HAP-1 (cell line): Measurements from ENCODE around the gene PDE8B.

Source experiments
- DNase-seq, 2 experiments: peaks; one replicate each; pipeline ENCODE4 v3.0.0-alpha.2; 2016 to 2020; ENCODE audit warnings: low spot score in 2 of 2
- H3K27me3 ChIP-seq: fragments of 250-450 bp; sonication (Bioruptor Pico); 2 replicates; pipeline ENCODE4 v1.5.1; 2020; ENCODE audit warnings: low read depth, mild to moderate bottlenecking, moderate library complexity
- H3K36me3 ChIP-seq: fragments of 250-450 bp; sonication (Bioruptor Pico); replicated peaks from 2 replicates; pipeline ENCODE4 v1.5.1; 2020; ENCODE audit warnings: mild to moderate bottlenecking
- H3K4me1 ChIP-seq: fragments of 250-450 bp; sonication (Bioruptor Pico); 2 replicates; pipeline ENCODE4 v1.5.1; 2020; ENCODE audit warnings: mild to moderate bottlenecking
- H3K4me3 ChIP-seq: fragments of 250-450 bp; sonication (Bioruptor Pico); 2 replicates; pipeline ENCODE4 v1.5.1; 2020; ENCODE audit warnings: mild to moderate bottlenecking, moderate library complexity
- H3K9me3 ChIP-seq: fragments of 250-450 bp; sonication (Bioruptor Pico); 2 replicates; pipeline ENCODE4 v1.5.1; 2020; ENCODE audit warnings: mild to moderate bottlenecking, moderate library complexity
- in situ Hi-C: fragments of 300-500 bp; cut with MboI; formaldehyde crosslinking; loops from 3 replicates; pipeline ENCODE4 v1.14.3; 2020; ENCODE audit warnings: low sequenced_read_pairs, inconsistent platforms, mixed read lengths

PDE8B gene

GRCh38 chr5:77425420-77425819 lies 214.9 kb downstream of the PDE8B start:
- no peak for DNase-seq
- Histone ChIP-seq H3K36me3 (no peaks in the 10 kb centered on the region; the same call in 1 of the 2 replicates), H3K4me1 (no peaks in the 10 kb centered on the region), H3K27me3 (no peaks in the 10 kb centered on the region), H3K9me3 (no peaks in the 10 kb centered on the region), H3K4me3 (no peak overlapping the region)
- in situ Hi-C loops, result no loop called here

- H3K27me3 ChIP-seq, result no peaks in the 10 kb centered on the region
- H3K4me1 ChIP-seq, result no peaks in the 10 kb centered on the region
- H3K36me3 ChIP-seq, result no peaks in the 10 kb centered on the region; the same call in 1 of the 2 replicates
- no peaks in the 10 kb centered on the region for H3K9me3 ChIP-seq
- DNase-seq, result no peak
- in situ Hi-C loops, result no loop called here
- no peak overlapping the region for H3K4me3 ChIP-seq
Observed at GRCh38 chr5:77425998-77426659, 215.6 kb downstream of the PDE8B start.

- no peaks in the 10 kb centered on the region; the same call in 1 of the 2 replicates for H3K36me3 ChIP-seq
- H3K27me3 ChIP-seq, result no peaks in the 10 kb centered on the region
- H3K4me1 ChIP-seq, result no peaks in the 10 kb centered on the region
- no peak for DNase-seq
- no peak overlapping the region for H3K4me3 ChIP-seq
- H3K9me3 ChIP-seq, result no peaks in the 10 kb centered on the region
- in situ Hi-C loops, result no loop called here
Observed at GRCh38 chr5:77426670-77427069, 216.2 kb downstream of the PDE8B start.

- in situ Hi-C loops, result no loop called here
- Histone ChIP-seq H3K9me3 (no peaks in the 10 kb centered on the region), H3K27me3 (no peaks in the 10 kb centered on the region)
Observed at GRCh38 chr5:77427998-77428397, 217.5 kb downstream of the PDE8B start.

GRCh38 chr5:77428526-77428925 lies 218.0 kb downstream of the PDE8B start:
- in situ Hi-C loops, result no loop called here
- no peak for DNase-seq
- Histone ChIP-seq H3K36me3 (no peaks in the 10 kb centered on the region; the same call in 1 of the 2 replicates), H3K4me3 (no peak overlapping the region), H3K27me3 (no peaks in the 10 kb centered on the region), H3K4me1 (no peaks in the 10 kb centered on the region), H3K9me3 (no peaks in the 10 kb centered on the region)

More at GRCh38 chr5:77427998-77428397, 217.5 kb downstream of the PDE8B start:
- Histone ChIP-seq H3K4me1 (no peaks in the 10 kb centered on the region), H3K4me3 (no peak overlapping the region), H3K36me3 (no peaks in the 10 kb centered on the region; the same call in 1 of the 2 replicates)
- no peak for DNase-seq

- Histone ChIP-seq H3K4me1 (no peaks in the 10 kb centered on the region), H3K27me3 (no peaks in the 10 kb centered on the region), H3K9me3 (no peaks in the 10 kb centered on the region), H3K36me3 (no peaks in the 10 kb centered on the region; the same call in 1 of the 2 replicates), H3K4me3 (no peak overlapping the region)
- in situ Hi-C loops, result no loop called here
- no peak for DNase-seq
Observed at GRCh38 chr5:77430726-77431125, 220.2 kb downstream of the PDE8B start.

- Histone ChIP-seq H3K9me3 (no peaks in the 10 kb centered on the region), H3K4me3 (no peak overlapping the region), H3K36me3 (no peaks in the 10 kb centered on the region; the same call in 1 of the 2 replicates), H3K27me3 (no peaks in the 10 kb centered on the region), H3K4me1 (no peaks in the 10 kb centered on the region)
- in situ Hi-C loops, result no loop called here
- no peak for DNase-seq
Observed at GRCh38 chr5:77431286-77431685, 220.8 kb downstream of the PDE8B start.

GRCh38 chr5:77431719-77432118 lies 221.2 kb downstream of the PDE8B start:
- H3K36me3 ChIP-seq, result no peaks in the 10 kb centered on the region; the same call in 1 of the 2 replicates
- H3K4me1 ChIP-seq, result no peaks in the 10 kb centered on the region
- in situ Hi-C loops, result no loop called here
- no peak for DNase-seq
- H3K4me3 ChIP-seq, result no peak overlapping the region
- no peaks in the 10 kb centered on the region for H3K9me3 ChIP-seq
- H3K27me3 ChIP-seq, result no peaks in the 10 kb centered on the region

GRCh38 chr5:77437194-77437593 lies 226.7 kb downstream of the PDE8B start:
- in situ Hi-C loops, result no loop called here
- Histone ChIP-seq H3K27me3 (no peaks in the 10 kb centered on the region), H3K4me1 (0 out of 2 replicates have a peak, but pooled peaks cover 3% of the 10 kb centered on the region), H3K4me3 (no peak overlapping the region), H3K9me3 (no peaks in the 10 kb centered on the region), H3K36me3 (no peaks in the 10 kb centered on the region)
- DNase-seq, result no peak

- Histone ChIP-seq H3K27me3 (no peaks in the 10 kb centered on the region), H3K36me3 (no peaks in the 10 kb centered on the region), H3K4me1 (0 out of 2 replicates have a peak, but pooled peaks cover 3% of the 10 kb centered on the region), H3K9me3 (no peaks in the 10 kb centered on the region), H3K4me3 (no peak overlapping the region)
- no peak for DNase-seq
- in situ Hi-C loops, result no loop called here
Observed at GRCh38 chr5:77438071-77438470, 227.6 kb downstream of the PDE8B start.

GRCh38 chr5:77443670-77444069 lies 233.2 kb downstream of the PDE8B start:
- peaks cover 15% of the 10 kb centered on the region for H3K36me3 ChIP-seq

GRCh38 chr5:77444356-77444755 lies 233.9 kb downstream of the PDE8B start:
- Histone ChIP-seq H3K9me3 (no peaks in the 10 kb centered on the region), H3K4me3 (no peak overlapping the region), H3K4me1 (0 out of 2 replicates have a peak, but pooled peaks cover 3% of the 10 kb centered on the region), H3K27me3 (no peaks in the 10 kb centered on the region), H3K36me3 (peaks cover 15% of the 10 kb centered on the region)
- no peak for DNase-seq
- in situ Hi-C loops, result no loop called here

More at GRCh38 chr5:77443670-77444069, 233.2 kb downstream of the PDE8B start:
- DNase-seq, result no peak
- Histone ChIP-seq H3K4me1 (0 out of 2 replicates have a peak, but pooled peaks cover 3% of the 10 kb centered on the region), H3K4me3 (no peak overlapping the region), H3K27me3 (no peaks in the 10 kb centered on the region), H3K9me3 (no peaks in the 10 kb centered on the region)
- in situ Hi-C loops, result no loop called here

- Histone ChIP-seq H3K4me3 (no peak overlapping the region), H3K4me1 (no peaks in the 10 kb centered on the region), H3K9me3 (no peaks in the 10 kb centered on the region), H3K27me3 (no peaks in the 10 kb centered on the region), H3K36me3 (peaks cover 15% of the 10 kb centered on the region)
- in situ Hi-C loops, result no loop called here
- no peak for DNase-seq
Observed at GRCh38 chr5:77448831-77449230, 238.4 kb downstream of the PDE8B start.

- in situ Hi-C loops, result no loop called here
- Histone ChIP-seq H3K36me3 (peaks cover 15% of the 10 kb centered on the region), H3K4me1 (no peaks in the 10 kb centered on the region), H3K4me3 (no peak overlapping the region), H3K27me3 (no peaks in the 10 kb centered on the region), H3K9me3 (no peaks in the 10 kb centered on the region)
- DNase-seq, result no peak
Observed at GRCh38 chr5:77449277-77449676, 238.8 kb downstream of the PDE8B start.
